GM23338 (cell line): Measurements from ENCODE around the gene CDH20. TPM values are rescaled to one million over a fixed set of nuclear protein-coding genes. Genes with fewer than 3 reads are reported as not detected.
A peak's percentile ranks its signal among the peaks of the same experiment; 100 is the strongest.

Source experiments
- ATAC-seq: fragments of 200-7000 bp; cut with Tn5 transposase; 3 replicates; pipeline ENCODE4 v1.9.1; 2020
- DNase-seq: peaks from one replicate; pipeline ENCODE4 v3.0.0-alpha.2; 2015; ENCODE audit warnings: low spot score
- H2AFZ ChIP-seq: fragments of 200-600 bp; sonication (generic); 2 replicates; pipeline ENCODE4 v1.8.0; 2016; ENCODE audit warnings: antibody characterized with exemption, mild to moderate bottlenecking, moderate library complexity
- H3F3A ChIP-seq: fragments of 200-600 bp; sonication (generic); replicated peaks from 2 replicates; pipeline ENCODE4 v1.8.0; 2017; ENCODE audit warnings: antibody characterized with exemption, mixed run types, low read depth
- H3K27ac ChIP-seq: fragments of 200-600 bp; sonication (generic); 2 replicates; pipeline ENCODE4 v1.6.1; 2016; ENCODE audit warnings: low read depth
- H3K27me3 ChIP-seq: fragments of 200-600 bp; sonication (generic); 2 replicates; pipeline ENCODE4 v1.8.0; 2016; ENCODE audit warnings: mild to moderate bottlenecking, mixed run types, moderate library complexity; ENCODE audit not compliant: insufficient read depth
- H3K36me3 ChIP-seq: fragments of 200-600 bp; sonication (generic); 2 replicates; pipeline ENCODE4 v1.8.0; 2016; ENCODE audit warnings: mild to moderate bottlenecking; ENCODE audit not compliant: insufficient read depth
- H3K4me1 ChIP-seq: fragments of 200-600 bp; sonication (generic); 2 replicates; pipeline ENCODE4 v1.8.0; 2016; ENCODE audit warnings: mild to moderate bottlenecking, moderate library complexity; ENCODE audit not compliant: insufficient read depth
- H3K4me2 ChIP-seq: fragments of 200-600 bp; sonication (generic); 2 replicates; pipeline ENCODE4 v1.7.1; 2017; ENCODE audit warnings: mixed run types
- H3K4me3 ChIP-seq: fragments of 200-600 bp; sonication (generic); 2 replicates; pipeline ENCODE4 v1.6.1; 2016; ENCODE audit warnings: mixed run types
- H3K79me2 ChIP-seq: fragments of 200-600 bp; sonication (generic); replicated peaks from 2 replicates; pipeline ENCODE4 v1.8.0; 2017; ENCODE audit warnings: mild to moderate bottlenecking; ENCODE audit not compliant: insufficient read depth
- H3K9me2 ChIP-seq: fragments of 200-600 bp; sonication (generic); 2 replicates; pipeline ENCODE4 v1.8.0; 2017; ENCODE audit not compliant: insufficient read depth
- H4K20me1 ChIP-seq: fragments of 200-600 bp; sonication (generic); replicated peaks from 2 replicates; pipeline ENCODE4 v1.8.0; 2017; ENCODE audit warnings: mild to moderate bottlenecking; ENCODE audit not compliant: insufficient read depth
- H3K27ac Mint-ChIP-seq: 2 replicates; pipeline ENCODE4 v1.8.0; 2020; ENCODE audit warnings: inconsistent platforms, mild to moderate bottlenecking, moderate library complexity, mixed read lengths
- H3K27me3 Mint-ChIP-seq: 3 replicates; pipeline ENCODE4 v1.8.0; 2022; ENCODE audit warnings: low read depth, mild to moderate bottlenecking, moderate library complexity, mixed read lengths, inconsistent platforms; ENCODE audit not compliant: insufficient read depth, poor library complexity
- H3K36me3 Mint-ChIP-seq: 3 replicates; pipeline ENCODE4 v1.8.0; 2021; ENCODE audit warnings: low read depth, mild to moderate bottlenecking, inconsistent platforms, moderate library complexity, mixed read lengths
- H3K4me1 Mint-ChIP-seq: 3 replicates; pipeline ENCODE4 v1.8.0; 2020; ENCODE audit warnings: mild to moderate bottlenecking, inconsistent platforms, mixed read lengths
- H3K4me3 Mint-ChIP-seq: 3 replicates; pipeline ENCODE4 v1.8.0; 2021; ENCODE audit warnings: moderate library complexity, mild to moderate bottlenecking, inconsistent platforms, mixed read lengths
- H3K9me3 Mint-ChIP-seq: 3 replicates; pipeline ENCODE4 v1.8.0; 2020; ENCODE audit warnings: moderate library complexity, mild to moderate bottlenecking, inconsistent platforms, mixed read lengths
- CREB1 ChIP-seq: fragments of 250-450 bp; sonication (Bioruptor Pico); IDR thresholded peaks from 2 replicates; pipeline ENCODE4 v1.5.0; 2020; ENCODE audit warnings: low read depth, mild to moderate bottlenecking, moderate library complexity
- EZH2phosphoT487 ChIP-seq: fragments of 200-600 bp; sonication (generic); IDR thresholded peaks from one replicate; pipeline ENCODE4 v1.8.1; 2018; ENCODE audit warnings: antibody characterized with exemption; ENCODE audit not compliant: unreplicated experiment
- NANOG ChIP-seq: IDR thresholded peaks from 2 replicates; pipeline ENCODE4 v1.6.1; 2016; ENCODE audit warnings: antibody characterized with exemption, borderline replicate concordance
- POLR2AphosphoS5 ChIP-seq: IDR thresholded peaks from 2 replicates; pipeline ENCODE4 v1.6.1; 2016; ENCODE audit warnings: antibody characterized with exemption, low read depth
- STAT1 ChIP-seq: IDR thresholded peaks from one replicate; pipeline ENCODE4 v1.6.1; 2016; ENCODE audit warnings: antibody characterized with exemption; ENCODE audit not compliant: unreplicated experiment
- ZNF114 ChIP-seq: fragments of 250-450 bp; sonication (Bioruptor Pico); IDR thresholded peaks from 2 replicates; pipeline ENCODE4 v1.5.0; 2020; ENCODE audit warnings: mild to moderate bottlenecking, moderate library complexity
- ZNF331 ChIP-seq: fragments of 250-450 bp; sonication (Bioruptor Pico); IDR thresholded peaks from 2 replicates; pipeline ENCODE4 v1.5.0; 2020; ENCODE audit warnings: low read depth, mild to moderate bottlenecking, moderate library complexity
- polyA plus RNA-seq: library from polyadenylated mRNA; unstranded; fragments of >200 nt; fragmentation: Nextera tagmentation; extraction: Ambion mirVana; gene quantifications from 2 replicates; pipeline ENCODE4 v1.2.1, GENCODE V29; 2016
- total RNA-seq: library from RNA; depleted of rRNA; stranded (reverse); fragments of >200 nt; shearing (Covaris generic); gene quantifications from 2 replicates; pipeline ENCODE4 v1.2.3, GENCODE V29; 2014
- TF ChIP-seq, protein P1 (sequence below): IDR thresholded peaks from one replicate; pipeline ENCODE4 v1.6.1; 2018; ENCODE audit warnings: antibody characterized with exemption; ENCODE audit not compliant: unreplicated experiment
- TF ChIP-seq, protein P2 (sequence below), 2 experiments: fragments of 200-600 bp in 1 of 2; sonication (generic) in 1 of 2; conservative IDR thresholded peaks; 2 replicates each; pipeline versions ENCODE4 v1.5.1 to v1.6.1; 2016 to 2017; ENCODE audit warnings: antibody characterized with exemption in 2 of 2, low read depth in 2 of 2, mild to moderate bottlenecking in 2 of 2, moderate library complexity in 1 of 2
- TF ChIP-seq, protein P3 (sequence below): fragments of 250-450 bp; sonication (Bioruptor Pico); IDR thresholded peaks from 2 replicates; pipeline ENCODE4 v1.5.0; 2020; ENCODE audit warnings: mild to moderate bottlenecking, moderate library complexity

Gene CDH20
- total and polyA plus RNA-seq, 2 experiments from 2014 or later = 1.0 TPM; not detected in 1

GRCh38 chr18:61471541-61471940 is 138.3 kb downstream of the CDH20 start (continued):
- TF ChIP-seq, protein P1, sequence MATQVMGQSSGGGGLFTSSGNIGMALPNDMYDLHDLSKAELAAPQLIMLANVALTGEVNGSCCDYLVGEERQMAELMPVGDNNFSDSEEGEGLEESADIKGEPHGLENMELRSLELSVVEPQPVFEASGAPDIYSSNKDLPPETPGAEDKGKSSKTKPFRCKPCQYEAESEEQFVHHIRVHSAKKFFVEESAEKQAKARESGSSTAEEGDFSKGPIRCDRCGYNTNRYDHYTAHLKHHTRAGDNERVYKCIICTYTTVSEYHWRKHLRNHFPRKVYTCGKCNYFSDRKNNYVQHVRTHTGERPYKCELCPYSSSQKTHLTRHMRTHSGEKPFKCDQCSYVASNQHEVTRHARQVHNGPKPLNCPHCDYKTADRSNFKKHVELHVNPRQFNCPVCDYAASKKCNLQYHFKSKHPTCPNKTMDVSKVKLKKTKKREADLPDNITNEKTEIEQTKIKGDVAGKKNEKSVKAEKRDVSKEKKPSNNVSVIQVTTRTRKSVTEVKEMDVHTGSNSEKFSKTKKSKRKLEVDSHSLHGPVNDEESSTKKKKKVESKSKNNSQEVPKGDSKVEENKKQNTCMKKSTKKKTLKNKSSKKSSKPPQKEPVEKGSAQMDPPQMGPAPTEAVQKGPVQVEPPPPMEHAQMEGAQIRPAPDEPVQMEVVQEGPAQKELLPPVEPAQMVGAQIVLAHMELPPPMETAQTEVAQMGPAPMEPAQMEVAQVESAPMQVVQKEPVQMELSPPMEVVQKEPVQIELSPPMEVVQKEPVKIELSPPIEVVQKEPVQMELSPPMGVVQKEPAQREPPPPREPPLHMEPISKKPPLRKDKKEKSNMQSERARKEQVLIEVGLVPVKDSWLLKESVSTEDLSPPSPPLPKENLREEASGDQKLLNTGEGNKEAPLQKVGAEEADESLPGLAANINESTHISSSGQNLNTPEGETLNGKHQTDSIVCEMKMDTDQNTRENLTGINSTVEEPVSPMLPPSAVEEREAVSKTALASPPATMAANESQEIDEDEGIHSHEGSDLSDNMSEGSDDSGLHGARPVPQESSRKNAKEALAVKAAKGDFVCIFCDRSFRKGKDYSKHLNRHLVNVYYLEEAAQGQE = no peak
- TF ChIP-seq ZNF331 (CRISPR knock-in tag) (no peak), ZNF114 (CRISPR knock-in tag) (no peak)
- TF ChIP-seq, protein P2, sequence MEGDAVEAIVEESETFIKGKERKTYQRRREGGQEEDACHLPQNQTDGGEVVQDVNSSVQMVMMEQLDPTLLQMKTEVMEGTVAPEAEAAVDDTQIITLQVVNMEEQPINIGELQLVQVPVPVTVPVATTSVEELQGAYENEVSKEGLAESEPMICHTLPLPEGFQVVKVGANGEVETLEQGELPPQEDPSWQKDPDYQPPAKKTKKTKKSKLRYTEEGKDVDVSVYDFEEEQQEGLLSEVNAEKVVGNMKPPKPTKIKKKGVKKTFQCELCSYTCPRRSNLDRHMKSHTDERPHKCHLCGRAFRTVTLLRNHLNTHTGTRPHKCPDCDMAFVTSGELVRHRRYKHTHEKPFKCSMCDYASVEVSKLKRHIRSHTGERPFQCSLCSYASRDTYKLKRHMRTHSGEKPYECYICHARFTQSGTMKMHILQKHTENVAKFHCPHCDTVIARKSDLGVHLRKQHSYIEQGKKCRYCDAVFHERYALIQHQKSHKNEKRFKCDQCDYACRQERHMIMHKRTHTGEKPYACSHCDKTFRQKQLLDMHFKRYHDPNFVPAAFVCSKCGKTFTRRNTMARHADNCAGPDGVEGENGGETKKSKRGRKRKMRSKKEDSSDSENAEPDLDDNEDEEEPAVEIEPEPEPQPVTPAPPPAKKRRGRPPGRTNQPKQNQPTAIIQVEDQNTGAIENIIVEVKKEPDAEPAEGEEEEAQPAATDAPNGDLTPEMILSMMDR (conservative IDR thresholded peaks at IDR 0.05; ENCODE audit: low read depth in 2 of 2) = no peak

GRCh38 chr18:61471942-61472341 is 138.7 kb downstream of the CDH20 start:
- no peak overlapping the region for H3K27ac Mint-ChIP-seq
- H3K4me3 ChIP-seq = no peak overlapping the region
- H3K4me1 ChIP-seq = peaks cover 13% of the 10 kb centered on the region; the same call in 1 of the 2 replicates
- peak overlapping the region; percentile 86 for H2AFZ ChIP-seq
- no peaks in the 10 kb centered on the region for H3K9me3 Mint-ChIP-seq
- H3K36me3 Mint-ChIP-seq = no peaks in the 10 kb centered on the region
- no peak overlapping the region for H3K4me2 ChIP-seq
- H3K27ac ChIP-seq = no peak overlapping the region
- peaks cover 3% of the 10 kb centered on the region for H3K27me3 Mint-ChIP-seq
- no peak overlapping the region for H3K4me3 Mint-ChIP-seq
- no peaks in the 10 kb centered on the region for H3K9me2 ChIP-seq
- peak; percentile 58 for ATAC-seq
- 0 out of 3 replicates have a peak, but pooled peaks cover 2% of the 10 kb centered on the region for H3K4me1 Mint-ChIP-seq
- peak; percentile 21 for DNase-seq
- H3K27me3 ChIP-seq = no peaks in the 10 kb centered on the region
- H3K36me3 ChIP-seq = no peaks in the 10 kb centered on the region
- no peaks in the 10 kb centered on the region for H4K20me1 ChIP-seq
- H3F3A ChIP-seq = no peaks in the 10 kb centered on the region
- H3K79me2 ChIP-seq = no peaks in the 10 kb centered on the region
- TF ChIP-seq POLR2AphosphoS5 = no peak
- TF ChIP-seq NANOG = no peak
- no peak for TF ChIP-seq CREB1
- TF ChIP-seq ZNF114 (CRISPR knock-in tag) = no peak
- TF ChIP-seq STAT1 = no peak
- TF ChIP-seq EZH2phosphoT487 = no peak
- TF ChIP-seq, protein P2 (conservative IDR thresholded peaks at IDR 0.05; ENCODE audit: low read depth in 2 of 2) = no peak
- TF ChIP-seq, protein P3, sequence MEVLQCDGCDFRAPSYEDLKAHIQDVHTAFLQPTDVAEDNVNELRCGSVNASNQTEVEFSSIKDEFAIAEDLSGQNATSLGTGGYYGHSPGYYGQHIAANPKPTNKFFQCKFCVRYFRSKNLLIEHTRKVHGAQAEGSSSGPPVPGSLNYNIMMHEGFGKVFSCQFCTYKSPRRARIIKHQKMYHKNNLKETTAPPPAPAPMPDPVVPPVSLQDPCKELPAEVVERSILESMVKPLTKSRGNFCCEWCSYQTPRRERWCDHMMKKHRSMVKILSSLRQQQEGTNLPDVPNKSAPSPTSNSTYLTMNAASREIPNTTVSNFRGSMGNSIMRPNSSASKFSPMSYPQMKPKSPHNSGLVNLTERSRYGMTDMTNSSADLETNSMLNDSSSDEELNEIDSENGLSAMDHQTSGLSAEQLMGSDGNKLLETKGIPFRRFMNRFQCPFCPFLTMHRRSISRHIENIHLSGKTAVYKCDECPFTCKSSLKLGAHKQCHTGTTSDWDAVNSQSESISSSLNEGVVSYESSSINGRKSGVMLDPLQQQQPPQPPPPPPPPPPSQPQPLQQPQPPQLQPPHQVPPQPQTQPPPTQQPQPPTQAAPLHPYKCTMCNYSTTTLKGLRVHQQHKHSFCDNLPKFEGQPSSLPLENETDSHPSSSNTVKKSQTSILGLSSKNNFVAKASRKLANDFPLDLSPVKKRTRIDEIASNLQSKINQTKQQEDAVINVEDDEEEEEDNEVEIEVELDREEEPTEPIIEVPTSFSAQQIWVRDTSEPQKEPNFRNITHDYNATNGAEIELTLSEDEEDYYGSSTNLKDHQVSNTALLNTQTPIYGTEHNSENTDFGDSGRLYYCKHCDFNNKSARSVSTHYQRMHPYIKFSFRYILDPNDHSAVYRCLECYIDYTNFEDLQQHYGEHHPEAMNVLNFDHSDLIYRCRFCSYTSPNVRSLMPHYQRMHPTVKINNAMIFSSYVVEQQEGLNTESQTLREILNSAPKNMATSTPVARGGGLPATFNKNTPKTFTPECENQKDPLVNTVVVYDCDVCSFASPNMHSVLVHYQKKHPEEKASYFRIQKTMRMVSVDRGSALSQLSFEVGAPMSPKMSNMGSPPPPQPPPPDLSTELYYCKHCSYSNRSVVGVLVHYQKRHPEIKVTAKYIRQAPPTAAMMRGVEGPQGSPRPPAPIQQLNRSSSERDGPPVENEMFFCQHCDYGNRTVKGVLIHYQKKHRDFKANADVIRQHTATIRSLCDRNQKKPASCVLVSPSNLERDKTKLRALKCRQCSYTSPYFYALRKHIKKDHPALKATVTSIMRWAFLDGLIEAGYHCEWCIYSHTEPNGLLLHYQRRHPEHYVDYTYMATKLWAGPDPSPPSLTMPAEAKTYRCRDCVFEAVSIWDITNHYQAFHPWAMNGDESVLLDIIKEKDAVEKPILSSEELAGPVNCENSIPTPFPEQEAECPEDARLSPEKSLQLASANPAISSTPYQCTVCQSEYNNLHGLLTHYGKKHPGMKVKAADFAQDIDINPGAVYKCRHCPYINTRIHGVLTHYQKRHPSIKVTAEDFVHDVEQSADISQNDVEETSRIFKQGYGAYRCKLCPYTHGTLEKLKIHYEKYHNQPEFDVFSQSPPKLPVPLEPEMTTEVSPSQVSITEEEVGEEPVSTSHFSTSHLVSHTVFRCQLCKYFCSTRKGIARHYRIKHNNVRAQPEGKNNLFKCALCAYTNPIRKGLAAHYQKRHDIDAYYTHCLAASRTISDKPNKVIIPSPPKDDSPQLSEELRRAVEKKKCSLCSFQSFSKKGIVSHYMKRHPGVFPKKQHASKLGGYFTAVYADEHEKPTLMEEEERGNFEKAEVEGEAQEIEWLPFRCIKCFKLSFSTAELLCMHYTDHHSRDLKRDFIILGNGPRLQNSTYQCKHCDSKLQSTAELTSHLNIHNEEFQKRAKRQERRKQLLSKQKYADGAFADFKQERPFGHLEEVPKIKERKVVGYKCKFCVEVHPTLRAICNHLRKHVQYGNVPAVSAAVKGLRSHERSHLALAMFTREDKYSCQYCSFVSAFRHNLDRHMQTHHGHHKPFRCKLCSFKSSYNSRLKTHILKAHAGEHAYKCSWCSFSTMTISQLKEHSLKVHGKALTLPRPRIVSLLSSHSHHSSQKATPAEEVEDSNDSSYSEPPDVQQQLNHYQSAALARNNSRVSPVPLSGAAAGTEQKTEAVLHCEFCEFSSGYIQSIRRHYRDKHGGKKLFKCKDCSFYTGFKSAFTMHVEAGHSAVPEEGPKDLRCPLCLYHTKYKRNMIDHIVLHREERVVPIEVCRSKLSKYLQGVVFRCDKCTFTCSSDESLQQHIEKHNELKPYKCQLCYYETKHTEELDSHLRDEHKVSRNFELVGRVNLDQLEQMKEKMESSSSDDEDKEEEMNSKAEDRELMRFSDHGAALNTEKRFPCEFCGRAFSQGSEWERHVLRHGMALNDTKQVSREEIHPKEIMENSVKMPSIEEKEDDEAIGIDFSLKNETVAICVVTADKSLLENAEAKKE = no peak
- no peak for TF ChIP-seq ZNF331 (CRISPR knock-in tag)
